ENCODE results near the gene CHRDL2.
"Not testable (repeated sequence)": the region's sequence is repeated elsewhere in the genome, so short reads cannot be mapped to it uniquely, and the experiment has no call there.

CHRDL2 gene

GRCh38 chr11:74731301-74732094, at the start of gene CHRDL2:
TSS of gene CHRDL2 (minus strand) at chr11:74731426. CDS start at chr11:74730888, 538 bp downstream.
- DNase-seq = no peak

- DNase-seq = no peak
These were observed 49.2 kb upstream of the CHRDL2 start for GRCh38 chr11:74780248-74781005.

- no peak for DNase-seq
These were observed 47.4 kb upstream of the CHRDL2 start for GRCh38 chr11:74778581-74778980.

- DNase-seq = no peak
These were observed 46.7 kb upstream of the CHRDL2 start for GRCh38 chr11:74777877-74778276.

GRCh38 chr11:74777038-74777437, 45.8 kb upstream of the CHRDL2 start:
- no peak for DNase-seq

- DNase-seq = no peak
These were observed 45.3 kb upstream of the CHRDL2 start for GRCh38 chr11:74776546-74776945.

GRCh38 chr11:74775762-74776161, 44.5 kb upstream of the CHRDL2 start:
- DNase-seq = no peak

- no peak for DNase-seq
These were observed 42.2 kb upstream of the CHRDL2 start for GRCh38 chr11:74773476-74773875.

GRCh38 chr11:74771139-74771538, 39.9 kb upstream of the CHRDL2 start:
- no peak for DNase-seq

GRCh38 chr11:74770456-74770855, 39.2 kb upstream of the CHRDL2 start:
- no peak for DNase-seq

- no peak for DNase-seq
These were observed 38.0 kb upstream of the CHRDL2 start for GRCh38 chr11:74769055-74769707.

- peak; percentile 46 for DNase-seq
These were observed 37.0 kb upstream of the CHRDL2 start for GRCh38 chr11:74768172-74768651.

- no peak for DNase-seq
These were observed 35.7 kb upstream of the CHRDL2 start for GRCh38 chr11:74766905-74767304.

GRCh38 chr11:74756571-74756970, 25.3 kb upstream of the CHRDL2 start:
- no peak for DNase-seq

GRCh38 chr11:74755395-74755995, 24.3 kb upstream of the CHRDL2 start:
- no peak for DNase-seq

- DNase-seq = no peak
These were observed 23.5 kb upstream of the CHRDL2 start for GRCh38 chr11:74754507-74755252.

GRCh38 chr11:74751303-74751702, 20.1 kb upstream of the CHRDL2 start:
- DNase-seq = no peak

- not testable (repeated sequence) for DNase-seq
These were observed 19.4 kb upstream of the CHRDL2 start for GRCh38 chr11:74750598-74750997.

- DNase-seq = no peak
These were observed 18.7 kb upstream of the CHRDL2 start for GRCh38 chr11:74749965-74750296.

- peak; percentile 66 for DNase-seq
These were observed 18.1 kb upstream of the CHRDL2 start for GRCh38 chr11:74749127-74749964.
